CMK (cell line): Measurements from ENCODE around the gene USP49.
"Not testable (repeated sequence)": the region's sequence is repeated elsewhere in the genome, so short reads cannot be mapped to it uniquely, and the experiment has no call there.

Source experiments
- DNase-seq: peaks from one replicate; pipeline ENCODE4 v3.0.0-alpha.2; 2010; ENCODE audit warnings: low read depth

USP49 gene

GRCh38 chr6:41895300-41896233, at the start of gene USP49:
Gene USP49 (minus strand): TSS chr6:41895375. CDS start chr6:41806983, 88,392 bp downstream.
- DNase-seq = peak; percentile 76

- no peak for DNase-seq
These were observed 48.3 kb upstream of the USP49 start for GRCh38 chr6:41943456-41943855.

DNA sequence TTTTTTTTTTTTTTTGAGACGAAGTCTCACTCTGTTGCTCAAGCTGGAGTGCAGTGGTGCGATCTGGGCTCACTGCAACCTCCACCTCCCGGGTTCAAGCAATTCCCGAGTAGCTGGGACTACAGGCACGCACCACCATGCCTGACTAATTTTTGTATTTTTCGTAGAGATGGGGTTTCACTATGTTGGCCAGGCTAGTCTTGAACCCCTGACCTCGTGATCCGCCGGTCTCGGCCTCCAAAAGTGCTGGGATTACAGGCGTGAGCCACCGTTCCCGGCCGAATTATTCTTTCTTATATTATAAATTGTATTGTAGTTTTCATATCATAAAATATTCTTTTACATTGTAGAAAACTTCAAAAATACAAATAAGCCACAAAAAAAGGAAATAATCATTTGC, 47.7 kb upstream of the USP49 start:
- DNase-seq = not testable (repeated sequence)

- DNase-seq = no peak
These were observed 47.1 kb upstream of the USP49 start for GRCh38 chr6:41942067-41942851.

GRCh38 chr6:41941280-41942066, 46.3 kb upstream of the USP49 start, which contains the start of gene CCND3:
Gene CCND3 (minus strand): TSS chr6:41941808. CDS start chr6:41941649, 159 bp downstream.
- peak; percentile 77 for DNase-seq

GRCh38 chr6:41940759-41941279, 45.6 kb upstream of the USP49 start:
- DNase-seq = peak; percentile 91

DNA sequence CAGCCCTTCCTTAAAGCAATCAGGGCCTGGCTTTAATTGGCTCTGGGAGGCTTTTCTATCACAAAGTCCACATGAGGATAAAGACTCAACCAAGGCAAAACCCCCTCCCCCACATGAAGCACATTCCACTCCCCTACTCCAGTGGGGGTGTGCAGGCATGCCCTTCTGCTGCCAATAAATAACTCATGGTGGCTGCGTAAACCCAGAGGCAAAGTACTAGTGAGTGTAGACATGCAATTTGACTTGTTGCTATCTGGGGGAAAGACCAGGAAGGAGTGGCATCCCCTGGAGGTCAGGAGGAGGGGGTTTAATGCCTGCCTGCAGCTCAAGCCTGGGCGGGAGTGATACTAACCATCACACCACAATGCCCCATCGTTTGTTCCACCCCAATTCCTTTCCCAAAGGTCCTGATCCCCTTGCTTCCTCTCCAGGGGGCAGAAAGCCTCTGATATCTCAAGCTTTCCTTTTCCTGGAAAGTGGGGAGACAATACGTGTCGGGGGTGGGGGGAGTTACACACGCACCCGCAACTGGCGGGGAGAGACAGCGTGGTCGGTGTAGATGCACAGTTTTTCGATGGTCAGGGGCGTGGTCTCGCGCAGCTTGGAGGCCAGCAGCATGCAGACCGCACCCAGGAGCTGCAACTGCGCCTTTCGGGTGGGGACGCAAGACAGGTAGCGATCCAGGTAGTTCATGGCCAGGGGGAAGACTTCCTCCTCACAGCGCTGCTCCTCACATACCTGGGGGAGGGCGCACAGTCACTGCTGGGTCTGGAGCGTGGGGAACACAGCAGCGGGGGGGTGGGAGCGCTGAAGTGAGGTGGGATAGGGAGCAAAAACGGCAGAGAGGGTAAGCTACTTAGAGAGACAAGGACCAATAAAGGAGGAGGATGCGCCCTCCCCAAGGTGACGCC, 44.9 kb upstream of the USP49 start:
- peak; percentile 69 for DNase-seq

DNA sequence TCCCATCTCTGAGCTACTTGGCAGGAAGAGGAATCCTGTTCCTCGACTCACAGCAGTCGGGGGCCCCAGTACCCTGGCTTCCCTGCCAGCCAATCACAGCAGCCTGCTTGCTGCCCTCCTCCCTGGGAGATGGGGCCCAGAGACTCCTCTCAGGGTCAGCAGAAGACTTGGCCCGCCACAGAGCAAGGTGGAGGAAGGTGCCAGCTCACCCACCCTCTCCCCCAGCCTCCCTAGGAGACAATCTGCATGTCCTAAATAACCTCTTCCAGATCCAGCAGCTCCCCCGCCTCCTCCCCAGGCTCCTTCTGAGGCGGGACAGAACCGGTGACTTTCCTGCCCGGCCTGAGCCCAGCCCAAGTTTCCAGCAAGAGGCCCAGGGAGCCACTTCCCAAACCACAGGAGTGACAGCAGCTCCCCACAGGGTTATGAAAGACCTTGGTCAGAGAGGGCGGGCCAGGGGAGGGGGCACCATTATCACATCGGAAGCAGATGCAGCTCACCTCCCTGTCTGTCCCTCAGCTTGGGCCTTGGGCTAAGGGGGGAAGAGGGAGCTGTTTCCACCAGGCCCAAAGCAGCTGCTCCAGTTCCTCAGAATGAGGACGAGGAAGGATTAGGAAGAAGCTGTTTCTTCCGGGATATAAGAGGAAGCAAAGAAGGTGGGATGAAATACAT, 44.1 kb upstream of the USP49 start:
- DNase-seq = peak; percentile 96

GRCh38 chr6:41938590-41939175, 43.5 kb upstream of the USP49 start:
- no peak for DNase-seq

GRCh38 chr6:41937861-41938574, 42.8 kb upstream of the USP49 start:
- peak; percentile 68 for DNase-seq

DNA sequence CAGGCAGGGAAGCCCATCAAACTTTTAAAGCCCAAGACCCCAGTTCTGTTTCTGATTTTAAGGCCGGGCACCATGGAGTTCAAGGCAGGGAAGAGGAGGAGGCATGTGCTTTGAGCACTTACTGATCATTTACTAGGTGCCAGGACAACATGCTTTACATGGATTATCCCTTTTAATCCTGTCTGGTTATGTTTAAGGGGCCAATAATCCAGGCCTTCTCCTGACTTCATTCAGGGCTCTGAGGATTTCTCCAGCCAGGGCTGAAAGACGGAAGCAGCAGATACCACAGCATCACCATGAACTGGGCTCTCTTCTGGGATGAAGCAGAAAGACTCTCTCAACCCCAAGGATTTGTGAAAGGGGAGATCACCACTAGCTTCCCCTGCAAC, 42.3 kb upstream of the USP49 start:
- no peak for DNase-seq

DNA sequence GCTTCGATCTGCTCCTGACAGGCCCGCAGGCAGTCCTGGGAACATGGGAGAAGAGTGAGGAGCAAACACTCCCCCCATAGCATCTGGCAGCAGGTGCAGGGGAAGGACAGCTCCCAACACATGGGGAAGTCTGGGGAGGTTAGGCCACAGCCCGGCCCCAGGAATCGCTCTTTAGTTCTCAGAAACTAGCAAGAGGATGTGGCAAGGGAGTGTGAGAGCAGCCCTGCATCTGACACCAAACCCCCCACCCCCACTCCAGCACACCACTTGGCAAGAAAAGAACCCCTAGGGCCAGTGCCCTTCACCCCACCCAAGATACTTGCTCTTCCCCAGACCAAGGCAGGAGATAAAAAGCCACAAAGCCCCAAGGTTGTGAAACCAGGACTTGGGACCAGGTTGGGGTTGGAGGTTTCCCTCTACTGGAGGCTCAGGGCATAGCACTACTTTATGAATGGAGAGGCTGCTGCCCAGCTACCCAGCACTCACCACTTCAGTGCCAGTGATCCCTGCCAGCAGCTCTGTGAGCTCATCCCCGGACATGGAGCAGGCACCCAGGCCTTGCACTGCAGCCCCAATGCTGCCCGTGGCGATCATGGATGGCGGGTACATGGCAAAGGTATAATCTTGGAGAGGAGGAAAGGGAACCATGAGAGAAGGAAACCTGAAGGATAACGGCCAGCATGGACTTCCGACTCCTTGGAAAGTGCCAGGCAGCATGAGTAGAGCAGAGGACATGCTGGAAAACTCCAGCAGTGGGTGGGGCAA, 41.1 kb upstream of the USP49 start:
- DNase-seq = peak; percentile 94

DNA sequence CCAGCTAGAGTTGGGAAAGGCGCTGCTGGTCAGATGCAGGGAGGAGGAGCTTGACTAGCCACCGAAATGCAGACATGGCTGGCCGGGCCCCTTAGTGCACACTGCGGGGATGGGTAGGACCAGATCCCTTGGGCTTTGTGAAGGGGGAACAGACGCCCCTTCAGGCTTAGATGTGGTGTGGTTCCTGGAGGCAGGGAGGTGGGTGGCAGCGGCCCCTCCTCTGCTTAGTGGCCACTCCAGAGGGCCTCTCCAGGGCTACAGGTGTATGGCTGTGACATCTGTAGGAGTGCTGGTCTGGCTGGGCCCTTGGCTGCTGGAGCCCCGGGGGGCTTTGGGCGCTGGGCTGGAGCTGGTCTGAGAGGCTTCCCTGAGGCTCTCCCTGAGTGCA, 40.5 kb upstream of the USP49 start:
- DNase-seq = no peak

- DNase-seq = no peak
These were observed 40.0 kb upstream of the USP49 start for GRCh38 chr6:41935193-41935574.

GRCh38 chr6:41934278-41935192, 39.4 kb upstream of the USP49 start:
- no peak for DNase-seq

DNA sequence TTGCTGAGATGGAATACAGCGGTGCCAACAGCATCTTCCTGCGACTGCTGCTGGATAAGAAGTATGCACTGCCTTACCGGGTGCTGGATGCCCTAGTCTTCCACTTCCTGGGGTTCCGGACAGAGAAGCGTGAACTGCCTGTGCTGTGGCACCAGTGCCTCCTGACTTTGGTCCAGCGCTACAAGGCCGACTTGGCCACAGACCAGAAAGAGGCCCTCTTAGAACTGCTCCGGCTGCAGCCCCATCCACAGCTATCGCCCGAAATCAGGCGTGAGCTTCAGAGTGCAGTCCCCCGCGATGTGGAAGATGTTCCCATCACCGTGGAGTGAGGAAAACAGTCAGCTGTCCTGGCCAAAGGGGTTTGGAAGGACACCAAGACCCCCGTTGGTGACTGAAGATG, 37.2 kb upstream of the USP49 start:
- DNase-seq = no peak

DNA sequence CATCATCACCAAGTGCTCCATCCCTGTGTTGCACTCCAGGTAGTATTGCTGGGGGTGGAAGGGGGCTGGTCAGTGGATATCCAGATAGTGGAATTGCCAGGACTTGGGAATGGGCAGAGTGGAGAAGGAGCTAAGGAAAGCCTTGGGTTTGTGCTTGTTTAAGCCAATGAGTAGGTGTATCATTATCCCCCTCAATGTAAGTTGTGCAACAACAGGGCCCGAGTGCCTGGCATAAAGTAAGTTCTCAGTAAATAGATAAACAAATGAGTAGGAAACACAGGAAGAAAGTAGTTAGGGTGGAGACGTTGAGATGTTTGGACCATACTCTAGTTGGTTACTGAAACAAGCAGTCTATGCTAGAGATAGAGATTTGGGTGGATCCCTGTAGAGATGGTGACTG, 36.6 kb upstream of the USP49 start:
- no peak for DNase-seq
